T-helper 1 cell (primary cell): ENCODE results near the gene RSPH1.

Experiments used
- DNase-seq, 5 donors: peaks; one replicate each; pipeline ENCODE4 v3.0.0-alpha.2; 2012 to 2020

The RSPH1 gene

GRCh38 chr21:42423685-42424084, 72.3 kb downstream of the RSPH1 start:
- DNase-seq: no peak

DNA sequence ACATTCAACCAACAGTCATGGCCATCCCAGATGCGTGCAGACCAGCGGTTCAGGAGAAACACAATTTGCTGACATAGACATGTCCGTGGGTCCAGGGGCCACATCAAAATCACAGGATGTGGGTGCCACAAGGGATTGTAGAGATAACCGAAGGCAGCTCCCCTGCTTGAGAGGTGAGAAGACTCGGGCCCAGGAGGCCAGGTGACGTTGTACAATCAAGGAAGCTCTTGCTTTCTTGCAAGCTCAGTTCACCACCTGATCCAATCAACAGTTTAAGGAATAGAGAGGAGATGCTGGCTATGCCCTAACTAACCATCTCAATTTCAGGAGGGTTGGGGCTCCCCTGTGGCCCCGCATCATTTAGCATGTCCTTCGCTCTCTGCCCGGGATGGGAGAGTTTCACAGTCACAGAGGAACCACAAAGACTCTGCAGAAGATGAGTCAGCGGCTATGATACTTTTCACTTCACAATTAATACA, 72.8 kb downstream of the RSPH1 start:
- DNase-seq: peak in 2 of 5 donors; percentile 32 to 76
